ENCODE measurements around the gene UQCC5.
A peak's percentile ranks its signal among the peaks of the same experiment; 100 is the strongest.

UQCC5 gene
- long read RNA-seq, partial matches to known transcripts: 1 of 8 reads
- long read RNA-seq, other reads (novel, unspliced or antisense): 3 of 8 reads

GRCh38 chr3:52536369-52537164 is at the start of gene UQCC5:
Gene UQCC5 (plus strand): TSS chr3:52536605. CDS start chr3:52536756, 151 bp downstream.
- H3K4me3 ChIP-seq (replicated peaks; ENCODE audit: insufficient read depth, low read length): peak within 1 kb of the TSS; percentile 77
- peak; percentile 97 to 98 for DNase-seq (ENCODE audit: low read depth in 1 of 2, low spot score in 1 of 2)
- H3K27me3 ChIP-seq (ENCODE audit: insufficient read depth, poor library complexity, severe bottlenecking): no peaks in the 10 kb centered on the region
- H3K27ac ChIP-seq (replicated peaks): peak within 1 kb of the TSS; percentile 74
- TF ChIP-seq SPI1 (IDR thresholded peaks at IDR 0.05; ENCODE audit: borderline replicate concordance, low read depth) (no peak), POLR2AphosphoS5 (IDR thresholded peaks at IDR 0.05; ENCODE audit: low read depth) (peak; percentile 91)

- TF ChIP-seq REST (IDR thresholded peaks at IDR 0.05; ENCODE audit: insufficient replicate concordance, low read depth) (no peak), CTCF (IDR thresholded peaks at IDR 0.05; ENCODE audit: insufficient read depth, low read length) (no peak), GABPA (IDR thresholded peaks at IDR 0.05; ENCODE audit: low read depth) (no peak), POLR2AphosphoS5 (IDR thresholded peaks at IDR 0.05; ENCODE audit: low read depth) (no peak; the same call in 1 of the 2 replicates), SPI1 (IDR thresholded peaks at IDR 0.05; ENCODE audit: borderline replicate concordance, low read depth) (no peak)
- no peak for DNase-seq (ENCODE audit: low read depth in 1 of 2, low spot score in 1 of 2)
- H3K27ac ChIP-seq (replicated peaks): no peak overlapping the region
Observed at GRCh38 chr3:52487050-52487787, 49.2 kb upstream of the UQCC5 start.

GRCh38 chr3:52487788-52488691 is 48.4 kb upstream of the UQCC5 start:
- no peak overlapping the region for H3K27ac ChIP-seq (replicated peaks)
- no peak for DNase-seq (ENCODE audit: low read depth in 1 of 2, low spot score in 1 of 2)
- H3K4me3 ChIP-seq (replicated peaks; ENCODE audit: insufficient read depth, low read length): no peak overlapping the region
- TF ChIP-seq REST (IDR thresholded peaks at IDR 0.05; ENCODE audit: insufficient replicate concordance, low read depth): no peak
- TF ChIP-seq CTCF (IDR thresholded peaks at IDR 0.05; ENCODE audit: insufficient read depth, low read length): no peak
- TF ChIP-seq GABPA (IDR thresholded peaks at IDR 0.05; ENCODE audit: low read depth): no peak
- no peak for TF ChIP-seq SPI1 (IDR thresholded peaks at IDR 0.05; ENCODE audit: borderline replicate concordance, low read depth)
- TF ChIP-seq POLR2AphosphoS5 (IDR thresholded peaks at IDR 0.05; ENCODE audit: low read depth): no peak
- no peaks in the 10 kb centered on the region for H3K27me3 ChIP-seq (ENCODE audit: insufficient read depth, poor library complexity, severe bottlenecking)

More at GRCh38 chr3:52487050-52487787, 49.2 kb upstream of the UQCC5 start:
- no peak overlapping the region for H3K4me3 ChIP-seq (replicated peaks; ENCODE audit: insufficient read depth, low read length)
- no peaks in the 10 kb centered on the region for H3K27me3 ChIP-seq (ENCODE audit: insufficient read depth, poor library complexity, severe bottlenecking)

All from HL-60 (cell line).